ENCODE results near the gene GABPB2. TPM values are rescaled to one million over a fixed set of nuclear protein-coding genes. Genes with fewer than 3 reads are reported as not detected.

Gene GABPB2
- polyA plus RNA-seq, 2 of the 4 experiments (the other 2 are of a cell fraction), result 2.4 to 9.9 TPM

GRCh38 chr1:151059109-151060006 is 11.2 kb upstream of the GABPB2 start, which contains the start of gene CDC42SE1 (continued):
- TF ChIP-seq RARB (CRISPR knock-in tag; IDR thresholded peaks at IDR 0.05), result no peak
- TF ChIP-seq HES2 (IDR thresholded peaks at IDR 0.05), result no peak
- TF ChIP-seq MAX (IDR thresholded peaks at IDR 0.05), result peak; percentile 76
- no peak for TF ChIP-seq MAFK (IDR thresholded peaks at IDR 0.05; ENCODE audit: partially characterized antibody)

GRCh38 chr1:151060007-151060656 is 10.4 kb upstream of the GABPB2 start, which contains the start of gene MLLT11:
MLLT11 (plus strand) TSS chr1:151060397; CDS start chr1:151067225, 6,828 bp downstream.
- Histone ChIP-seq H3K9me3 (no peaks in the 10 kb centered on the region), H3K27ac (peak within 1 kb of the TSS; percentile 98 to 100), H3K4me1 (peaks cover 58% of the 10 kb centered on the region), H3K4me2 (peak within 1 kb of the TSS; percentile 98), H3K4me3 (peak within 1 kb of the TSS; percentile 90)
- TF ChIP-seq PBX3 (IDR thresholded peaks at IDR 0.05), result no peak
- TF ChIP-seq CEBPB (IDR thresholded peaks at IDR 0.05), result 0 out of 4 replicates have a peak, but pooled peaks of 1 of the 2 experiments have one; percentile 8
- TF ChIP-seq CTCF (IDR thresholded peaks at IDR 0.05), result no peak
- no peak for TF ChIP-seq RFX5 (IDR thresholded peaks at IDR 0.05)
- TF ChIP-seq EHF (CRISPR knock-in tag; IDR thresholded peaks at IDR 0.05), result no peak
- TF ChIP-seq HDAC2 (IDR thresholded peaks at IDR 0.05), result no peak
- peak; percentile 65 for TF ChIP-seq MAFK (IDR thresholded peaks at IDR 0.05; ENCODE audit: partially characterized antibody)
- no peak for TF ChIP-seq NR3C1 (IDR thresholded peaks at IDR 0.05)
- no peak for TF ChIP-seq BCL3 (IDR thresholded peaks at IDR 0.05)
- no peak for TF ChIP-seq CBX2 (IDR thresholded peaks at IDR 0.05; ENCODE audit: borderline replicate concordance, low read depth)
- TF ChIP-seq HEYL (CRISPR knock-in tag; IDR thresholded peaks at IDR 0.05), result no peak
- no peak for TF ChIP-seq POLR2AphosphoS2 (conservative IDR thresholded peaks at IDR 0.05; ENCODE audit: low read length)
- no peak for TF ChIP-seq ZNF302 (CRISPR knock-in tag; IDR thresholded peaks at IDR 0.05)
- TF ChIP-seq E2F6 (IDR thresholded peaks at IDR 0.05; ENCODE audit: borderline replicate concordance, low read depth), result peak; percentile 48; the same call in 1 of the 2 replicates
- TF ChIP-seq HMGXB4 (CRISPR knock-in tag; IDR thresholded peaks at IDR 0.05; ENCODE audit: borderline replicate concordance), result no peak
- TF ChIP-seq CHD2 (IDR thresholded peaks at IDR 0.05; ENCODE audit: low read length, partially characterized antibody), result no peak
- peak; percentile 60 for TF ChIP-seq POLR2A (IDR thresholded peaks at IDR 0.05; ENCODE audit: low read length)
- no peak for TF ChIP-seq ESRRA (IDR thresholded peaks at IDR 0.05; ENCODE audit: borderline replicate concordance, low read length)
- no peak for TF ChIP-seq BHLHE40 (IDR thresholded peaks at IDR 0.05; ENCODE audit: low read depth, low read length)
- ChIA-PET POLR2A (interaction anchor here (0.8 to 5.6 kb wide), 5 partner anchors 9 to 12 kb away, joined by 3 to 34 read pairs (median 6); partner anchors contain the start of genes C1orf56 and GABPB2), CTCF (interaction anchor here (0.6 to 7.8 kb wide), 21 partner anchors 8 to 97 kb away, joined by 3 to 86 read pairs (median 4); partner anchors contain the start of genes GABPB2, MINDY1, PRUNE1 and TNFAIP8L2)
- ATAC-seq (peak; percentile 68 to 73), DNase-seq (ENCODE audit: low read depth in 1 of 2, low spot score in 1 of 2) (peak; percentile 66 to 73), FAIRE-seq (no peak)
- 1% methylated on average over 14 of the region's 15 CpGs for WGBS (ENCODE audit: missing lambda C conversion rate)

Data from A549 (cell line).